Endothelial cell of umbilical vein (primary cell): ENCODE measurements around the gene SLC22A23.

Experiments
- CTCF ChIP-seq, 2 donors: IDR thresholded peaks; 1 replicate in 1 of 2; 2 replicates in 1 of 2; pipeline ENCODE4 v1.5.1; 2011; ENCODE audit warnings: low read length in 2 of 2, mild to moderate bottlenecking in 2 of 2, moderate library complexity in 2 of 2, control low read depth in 1 of 2, inconsistent platforms in 1 of 2, low read depth in 1 of 2; ENCODE audit not compliant: insufficient read depth in 1 of 2; ENCODE audit errors: extremely low read depth in 1 of 2
- EZH2 ChIP-seq: IDR thresholded peaks from 2 replicates; pipeline ENCODE4 v1.6.1; 2012; ENCODE audit warnings: borderline replicate concordance, low read depth, mild to moderate bottlenecking, moderate library complexity, low read length, inconsistent platforms; ENCODE audit not compliant: severe bottlenecking
- FOS ChIP-seq: IDR thresholded peaks from 2 replicates; pipeline ENCODE4 v1.6.1; 2011; ENCODE audit warnings: mild to moderate bottlenecking, low read length, moderate library complexity, borderline replicate concordance; ENCODE audit not compliant: insufficient read depth
- GATA2 ChIP-seq: IDR thresholded peaks from 2 replicates; pipeline ENCODE4 v1.7.0; 2011; ENCODE audit warnings: low read depth, mild to moderate bottlenecking, moderate library complexity, mixed read lengths, low read length; ENCODE audit not compliant: insufficient read length, insufficient read depth
- JUN ChIP-seq: IDR thresholded peaks from 2 replicates; pipeline ENCODE4 v1.6.1; 2011; ENCODE audit warnings: borderline replicate concordance, low read depth; ENCODE audit not compliant: insufficient read length, insufficient read depth
- POLR2A ChIP-seq: IDR thresholded peaks from 2 replicates; pipeline ENCODE4 v1.6.1; 2012; ENCODE audit warnings: low read depth, mild to moderate bottlenecking, control low read depth, low read length
- POLR2AphosphoS5 ChIP-seq: IDR thresholded peaks from 2 replicates; pipeline ENCODE4 v1.6.1; 2012; ENCODE audit warnings: low read depth, mild to moderate bottlenecking, control low read depth, low read length, moderate library complexity; ENCODE audit not compliant: insufficient read depth

- no peak for TF ChIP-seq EZH2
- no peak for TF ChIP-seq POLR2A
- TF ChIP-seq POLR2AphosphoS5: no peak
- TF ChIP-seq GATA2: no peak
- TF ChIP-seq CTCF (IDR thresholded peaks at IDR 0.05; ENCODE audit: extremely low read depth in 1 of 2, insufficient read depth in 1 of 2, low read depth in 1 of 2, low read length in 2 of 2): no peak
- TF ChIP-seq FOS: no peak
- TF ChIP-seq JUN: no peak
Measured at GRCh38 chr6:3237761-3238662, 218.8 kb downstream of the SLC22A23 start.
